Liver (tissue), 2 donors: ENCODE results near the gene DUS4L.

Source experiments
- YY1 ChIP-seq: IDR thresholded peaks from 2 replicates; pipeline ENCODE4 v1.6.1; 2016; ENCODE audit warnings: antibody characterized with exemption, mild to moderate bottlenecking
- TF ChIP-seq, protein P1 (sequence below): fragments of 150-350 bp; IDR thresholded peaks from 2 replicates; pipeline ENCODE4 v1.5.1; 2017; ENCODE audit warnings: improper control_type of control experiment, low read depth, low read length; ENCODE audit not compliant: missing input control
- donor health status: healthy.

DNA sequence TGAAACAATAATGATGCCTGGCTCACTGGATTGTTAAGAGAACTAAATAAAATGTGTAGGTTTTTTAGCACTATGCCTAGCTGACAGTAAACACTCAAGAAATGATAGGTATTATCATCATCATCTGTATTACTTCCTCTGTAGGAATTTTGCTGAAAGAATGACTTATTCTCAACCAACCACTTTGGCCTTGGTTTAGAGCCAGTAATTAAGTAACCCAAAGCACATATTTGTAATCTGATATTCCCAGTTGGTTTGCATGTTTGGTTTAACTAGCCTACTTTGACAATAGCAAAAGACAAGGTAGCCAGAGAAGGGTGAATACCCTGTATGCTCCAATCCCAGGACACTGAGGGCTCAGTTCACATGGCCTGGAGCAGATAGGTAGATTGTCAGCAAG, 50.7 kb downstream of the DUS4L start:
- TF ChIP-seq, protein P1, sequence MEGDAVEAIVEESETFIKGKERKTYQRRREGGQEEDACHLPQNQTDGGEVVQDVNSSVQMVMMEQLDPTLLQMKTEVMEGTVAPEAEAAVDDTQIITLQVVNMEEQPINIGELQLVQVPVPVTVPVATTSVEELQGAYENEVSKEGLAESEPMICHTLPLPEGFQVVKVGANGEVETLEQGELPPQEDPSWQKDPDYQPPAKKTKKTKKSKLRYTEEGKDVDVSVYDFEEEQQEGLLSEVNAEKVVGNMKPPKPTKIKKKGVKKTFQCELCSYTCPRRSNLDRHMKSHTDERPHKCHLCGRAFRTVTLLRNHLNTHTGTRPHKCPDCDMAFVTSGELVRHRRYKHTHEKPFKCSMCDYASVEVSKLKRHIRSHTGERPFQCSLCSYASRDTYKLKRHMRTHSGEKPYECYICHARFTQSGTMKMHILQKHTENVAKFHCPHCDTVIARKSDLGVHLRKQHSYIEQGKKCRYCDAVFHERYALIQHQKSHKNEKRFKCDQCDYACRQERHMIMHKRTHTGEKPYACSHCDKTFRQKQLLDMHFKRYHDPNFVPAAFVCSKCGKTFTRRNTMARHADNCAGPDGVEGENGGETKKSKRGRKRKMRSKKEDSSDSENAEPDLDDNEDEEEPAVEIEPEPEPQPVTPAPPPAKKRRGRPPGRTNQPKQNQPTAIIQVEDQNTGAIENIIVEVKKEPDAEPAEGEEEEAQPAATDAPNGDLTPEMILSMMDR, result no peak
- TF ChIP-seq YY1, result no peak
